ENCODE measurements around the gene VEGFB.

VEGFB gene

GRCh38 chr11:64232967-64233315 is 1.4 kb upstream of the VEGFB start:
- DNase-seq (ENCODE audit: extremely low read depth, low read depth): no peak
- TF ChIP-seq CTCF (IDR thresholded peaks at IDR 0.05; ENCODE audit: low read depth, low read length): no peak

- no peak for DNase-seq (ENCODE audit: extremely low read depth, low read depth)
- TF ChIP-seq CTCF (IDR thresholded peaks at IDR 0.05; ENCODE audit: low read depth, low read length): no peak
Measured at GRCh38 chr11:64234647-64235379, 429 bp downstream of the VEGFB start.

- TF ChIP-seq CTCF (IDR thresholded peaks at IDR 0.05; ENCODE audit: low read depth, low read length): no peak
Measured at GRCh38 chr11:64235437-64236161, 1.2 kb downstream of the VEGFB start.

GRCh38 chr11:64237484-64237951 is 3.1 kb downstream of the VEGFB start:
- no peak for TF ChIP-seq CTCF (IDR thresholded peaks at IDR 0.05; ENCODE audit: low read depth, low read length)
- no peak for DNase-seq (ENCODE audit: extremely low read depth, low read depth)

More at GRCh38 chr11:64235437-64236161, 1.2 kb downstream of the VEGFB start:
- no peak for DNase-seq (ENCODE audit: extremely low read depth, low read depth)

- no peak for TF ChIP-seq CTCF (IDR thresholded peaks at IDR 0.05; ENCODE audit: low read depth, low read length)
- DNase-seq (ENCODE audit: extremely low read depth, low read depth): no peak
Measured at GRCh38 chr11:64238076-64238475, 3.7 kb downstream of the VEGFB start.

- no peak for DNase-seq (ENCODE audit: extremely low read depth, low read depth)
- no peak for TF ChIP-seq CTCF (IDR thresholded peaks at IDR 0.05; ENCODE audit: low read depth, low read length)
Measured at GRCh38 chr11:64238999-64239398, 4.6 kb downstream of the VEGFB start.
